CD4-positive, alpha-beta T cell (primary cell): ENCODE measurements around the gene TFAP2C. TPM values are rescaled to one million over a fixed set of nuclear protein-coding genes. Genes with fewer than 3 reads are reported as not detected.

Experiments
- ATAC-seq: fragments of 200-7000 bp; cut with Tn5 transposase; one replicate; pipeline ENCODE4 v1.10.0; 2022; ENCODE audit warnings: mild to moderate bottlenecking; ENCODE audit not compliant: poor library complexity
- CTCF ChIA-PET: fragments of 350-600 bp; sonication (Branson Sonifier 250); formaldehyde crosslinking; loops from one replicate; lab custom pipeline; 2021; ENCODE audit warnings: antibody characterized with exemption, inconsistent platforms; lab: Charles Lee
- POLR2A ChIA-PET: fragments of 350-600 bp; sonication (Branson Sonifier 250); formaldehyde crosslinking; loops from one replicate; lab custom pipeline; 2021; ENCODE audit warnings: antibody characterized with exemption, inconsistent platforms; lab: Charles Lee
- DNase-seq, 14 experiments: peaks; one replicate each; pipeline ENCODE4 v3.0.0-alpha.2; 2013 to 2020; ENCODE audit warnings: mixed read lengths in 2 of 14
- H3K27ac ChIP-seq, 2 donors: one replicate each; pipeline versions ENCODE4 v1.5.1 to v1.7.0; 2013; ENCODE audit warnings: low read length in 2 of 2, low read depth in 1 of 2, mild to moderate bottlenecking in 1 of 2
- H3K27me3 ChIP-seq, 2 experiments: 1 replicate in 1 of 2; 2 replicates in 1 of 2; pipeline versions ENCODE4 v1.6.1 to v1.7.0; 2013; ENCODE audit warnings: low read length in 2 of 2, control low read depth in 1 of 2, mild to moderate bottlenecking in 1 of 2, moderate library complexity in 1 of 2; ENCODE audit not compliant: insufficient read depth in 2 of 2, control insufficient read depth in 1 of 2
- H3K36me3 ChIP-seq: one replicate; pipeline ENCODE4 v1.6.1; 2013; ENCODE audit warnings: low read length, control low read depth; ENCODE audit not compliant: insufficient read depth
- H3K4me1 ChIP-seq: one replicate; pipeline ENCODE4 v1.6.1; 2013; ENCODE audit warnings: low read length, control low read depth; ENCODE audit not compliant: insufficient read depth
- H3K4me3 ChIP-seq: one replicate; pipeline ENCODE4 v1.5.1; 2013; ENCODE audit warnings: mild to moderate bottlenecking, low read length, moderate library complexity
- H3K9me3 ChIP-seq, 2 experiments: 1 replicate in 1 of 2; 2 replicates in 1 of 2; pipeline versions ENCODE4 v1.6.1 to v1.7.0; 2013; ENCODE audit warnings: low read length in 2 of 2, mild to moderate bottlenecking in 2 of 2, control low read depth in 1 of 2, moderate library complexity in 1 of 2; ENCODE audit not compliant: control insufficient read depth in 1 of 2, insufficient read depth in 1 of 2
- H3K27ac Mint-ChIP-seq: one replicate; pipeline ENCODE4 v1.8.0; 2020; ENCODE audit warnings: mixed read lengths
- H3K27me3 Mint-ChIP-seq: one replicate; pipeline ENCODE4 v1.8.0; 2021; ENCODE audit warnings: mixed read lengths
- H3K36me3 Mint-ChIP-seq: one replicate; pipeline ENCODE4 v1.8.0; 2021; ENCODE audit warnings: low read depth, mixed read lengths
- H3K4me1 Mint-ChIP-seq: one replicate; pipeline ENCODE4 v1.8.0; 2021; ENCODE audit warnings: low read depth, mixed read lengths
- H3K4me3 Mint-ChIP-seq: one replicate; pipeline ENCODE4 v1.8.0; 2020; ENCODE audit warnings: mild to moderate bottlenecking, mixed read lengths
- H3K9me3 Mint-ChIP-seq: one replicate; pipeline ENCODE4 v1.8.0; 2020; ENCODE audit warnings: mixed read lengths
- CTCF ChIP-seq: fragments of 200-600 bp; IDR thresholded peaks from one replicate; pipeline ENCODE4 v1.8.0; 2022; ENCODE audit warnings: antibody characterized with exemption, mild to moderate bottlenecking
- intact Hi-C, 2 experiments: fragments of 100-400 bp; cut with DNase I in 1 of 2; cut with micrococcal nuclease in 1 of 2; formaldehyde crosslinking; loops; one replicate each; pipeline versions ENCODE4 v1.15.1 to v1.9.0; 2023 to 2025; cut with DNase I, micrococcal nuclease
- total RNA-seq, 174 experiments: library from RNA in 2 of 174; stranded (reverse) in 2 of 174; gene quantifications; one replicate each; pipeline ENCODE4 v1.2.3 and lab custom pipeline; 2021 to 2026

The TFAP2C gene
- total RNA-seq, 2 experiments from 2014 or later = not detected

GRCh38 chr20:56663660-56664059 is 34.6 kb downstream of the TFAP2C start:
- H3K27ac ChIP-seq = no peak overlapping the region
- TF ChIP-seq CTCF = no peak
- H3K4me3 ChIP-seq = no peak overlapping the region
- H3K27me3 ChIP-seq = no peaks in the 10 kb centered on the region
- Mint-ChIP-seq H3K27ac (no peak overlapping the region), H3K36me3 (no peaks in the 10 kb centered on the region), H3K27me3 (peaks cover 24% of the 10 kb centered on the region), H3K9me3 (no peaks in the 10 kb centered on the region), H3K4me3 (no peak overlapping the region), H3K4me1 (no peaks in the 10 kb centered on the region)
- DNase-seq = no peak
- ATAC-seq = no peak
- peaks cover 0 to 6% of the 10 kb centered on the region in 2 experiments for H3K9me3 ChIP-seq
- H3K36me3 ChIP-seq = no peaks in the 10 kb centered on the region
- no peaks in the 10 kb centered on the region for H3K4me1 ChIP-seq
- POLR2A ChIA-PET = no interaction called here
- CTCF ChIA-PET = no interaction called here
- intact Hi-C loops = no loop called here

DNA sequence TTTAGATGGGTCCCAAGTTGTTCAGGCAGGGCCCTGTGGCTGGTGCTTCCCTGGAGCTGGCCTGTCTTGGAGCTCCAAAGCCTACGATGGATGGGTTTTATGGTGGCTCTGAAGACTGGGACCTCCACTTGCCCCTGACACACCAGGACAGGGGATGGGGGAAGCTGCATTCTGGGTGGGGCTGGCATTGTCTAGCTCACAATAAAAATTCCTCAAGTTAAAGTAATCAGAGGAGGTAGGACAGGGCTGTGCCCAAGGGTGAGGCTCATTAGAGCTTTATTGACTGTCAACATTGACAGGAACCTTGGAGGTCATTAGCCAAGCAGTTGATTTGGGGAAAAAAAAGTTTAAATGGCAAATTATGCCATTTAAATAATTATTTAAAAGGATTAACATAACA is 35.7 kb downstream of the TFAP2C start:
- Histone ChIP-seq H3K27me3 (no peaks in the 10 kb centered on the region), H3K36me3 (no peaks in the 10 kb centered on the region), H3K9me3 (peaks cover 0 to 6% of the 10 kb centered on the region in 2 experiments), H3K4me3 (no peak overlapping the region), H3K27ac (no peak overlapping the region), H3K4me1 (no peaks in the 10 kb centered on the region)
- ATAC-seq = no peak
- no peak for TF ChIP-seq CTCF
- ChIA-PET CTCF (no interaction called here), POLR2A (no interaction called here)
- intact Hi-C loops = no loop called here
- H3K27me3 Mint-ChIP-seq = peaks cover 24% of the 10 kb centered on the region
- H3K4me3 Mint-ChIP-seq = no peak overlapping the region
- H3K9me3 Mint-ChIP-seq = no peaks in the 10 kb centered on the region
- H3K27ac Mint-ChIP-seq = no peak overlapping the region
- no peaks in the 10 kb centered on the region for H3K4me1 Mint-ChIP-seq
- no peak for DNase-seq
- H3K36me3 Mint-ChIP-seq = no peaks in the 10 kb centered on the region

GRCh38 chr20:56665806-56666205 is 36.7 kb downstream of the TFAP2C start:
- Mint-ChIP-seq H3K4me3 (no peak overlapping the region), H3K9me3 (no peaks in the 10 kb centered on the region), H3K4me1 (no peaks in the 10 kb centered on the region), H3K36me3 (no peaks in the 10 kb centered on the region), H3K27me3 (peaks cover 24% of the 10 kb centered on the region), H3K27ac (no peak overlapping the region)
- H3K4me1 ChIP-seq = no peaks in the 10 kb centered on the region
- peaks cover 0 to 6% of the 10 kb centered on the region in 2 experiments for H3K9me3 ChIP-seq
- DNase-seq = no peak
- H3K4me3 ChIP-seq = no peak overlapping the region
- intact Hi-C loops = no loop called here
- no peaks in the 10 kb centered on the region for H3K36me3 ChIP-seq
- TF ChIP-seq CTCF = no peak
- H3K27ac ChIP-seq = no peak overlapping the region
- POLR2A ChIA-PET = no interaction called here
- ATAC-seq = no peak
- H3K27me3 ChIP-seq = no peaks in the 10 kb centered on the region
- CTCF ChIA-PET = no interaction called here
